Omental fat pad (tissue), 4 donors: ENCODE data around the gene HPSE. TPM values are rescaled to one million over a fixed set of nuclear protein-coding genes. Genes with fewer than 3 reads are reported as not detected.

Source experiments
- ATAC-seq: fragments of 150-250 bp; one replicate; pipeline ENCODE4 v1.9.1; 2016; ENCODE audit warnings: mild to moderate bottlenecking, moderate library complexity; ENCODE audit not compliant: low FRiP score
- DNase-seq: peaks from one replicate; pipeline ENCODE4 v3.0.0-alpha.2; 2019; ENCODE audit warnings: low spot score
- CTCF ChIP-seq, 3 donors: fragments of 450-650 bp; IDR thresholded peaks; one replicate each; pipeline ENCODE4 v1.5.1; 2016 to 2017; ENCODE audit warnings: antibody characterized with exemption in 3 of 3, mild to moderate bottlenecking in 3 of 3, moderate library complexity in 2 of 3
- small RNA-seq: library from RNA; depleted of rRNA; stranded (forward); fragments of <200 nt; gene quantifications from one replicate; pipeline ENCODE3, GENCODE V24; 2016
- total RNA-seq, 4 donors: library from RNA; depleted of rRNA; stranded (reverse); fragments of >200 nt; gene quantifications; one replicate each; pipeline ENCODE4 v1.1.0, GENCODE V29; 2016

HPSE gene
- total RNA-seq, 4 donors from 2014 or later: 3.2 to 21.7 (median 9.6) TPM

DNA sequence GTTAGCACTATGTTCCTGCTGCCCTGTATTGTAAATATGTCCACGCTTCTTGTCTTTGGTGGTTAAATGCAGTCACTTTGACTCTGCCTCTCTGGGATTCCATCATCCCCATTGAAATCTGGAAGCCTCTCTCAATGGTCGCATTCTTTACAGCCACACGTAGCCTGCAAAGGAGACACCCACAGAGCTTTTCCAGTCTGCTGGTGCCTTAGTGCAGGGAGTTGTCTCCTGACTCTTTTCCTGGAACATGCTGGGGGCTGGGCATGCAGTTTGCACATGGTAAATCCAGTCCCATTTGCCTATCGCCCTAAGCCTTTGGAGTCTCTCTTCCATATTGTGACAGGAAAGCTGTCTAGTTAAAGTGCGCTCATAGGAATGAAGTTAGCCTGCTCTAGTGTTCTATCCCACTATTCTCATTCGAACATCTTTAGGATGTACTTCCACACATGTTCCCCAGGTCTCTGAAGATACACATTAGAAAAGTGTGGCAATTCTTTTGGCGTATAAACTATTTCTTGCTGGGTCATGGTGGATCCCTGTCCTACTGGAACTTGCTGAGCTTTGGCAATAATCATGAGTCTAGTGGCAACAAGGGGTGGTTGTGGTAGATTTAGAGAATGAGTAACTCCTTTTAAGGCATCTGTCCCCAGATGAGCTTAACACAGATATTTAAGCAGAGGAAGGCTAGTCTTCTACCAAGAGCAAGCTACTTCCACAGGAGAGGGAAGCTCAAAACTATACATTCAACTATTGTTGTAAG lies 83.8 kb downstream of the HPSE start:
- TF ChIP-seq CTCF (IDR thresholded peaks at IDR 0.05): no peak
- ATAC-seq: no peak

DNA sequence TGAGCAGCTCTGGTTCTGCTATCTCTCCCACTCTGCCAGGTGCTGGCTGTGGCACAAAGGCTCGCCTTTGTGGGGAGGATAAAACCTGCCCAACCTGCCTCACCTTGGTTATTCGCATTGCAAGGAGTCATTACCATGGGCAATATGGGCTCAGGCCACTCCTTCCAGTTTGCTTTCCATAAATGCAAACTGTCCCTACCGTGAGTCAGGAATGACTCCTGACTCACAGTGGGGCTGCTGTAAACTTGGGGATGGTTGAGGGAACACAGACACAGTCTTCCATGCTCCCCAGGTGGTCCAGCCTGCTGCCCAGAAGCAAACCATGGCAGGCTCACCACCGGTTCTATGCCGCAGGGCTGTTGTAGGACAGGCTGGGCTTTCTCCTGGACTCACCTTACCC lies 86.2 kb downstream of the HPSE start:
- no peak for TF ChIP-seq CTCF (IDR thresholded peaks at IDR 0.05)
- DNase-seq (no peak), ATAC-seq (no peak)

More for the DNA sequence above, 83.8 kb downstream of the HPSE start:
- DNase-seq: no peak

GRCh38 chr4:83247415-83248357 lies 87.0 kb downstream of the HPSE start:
- TF ChIP-seq CTCF (IDR thresholded peaks at IDR 0.05): no peak
- no peak for ATAC-seq

More at GRCh38 chr4:83247415-83248357, 87.0 kb downstream of the HPSE start:
- no peak for DNase-seq

Small RNAs within 50 kb of the gene (small RNA-seq; reads per million reads assigned to genes)
- gene AC114781.5: not detected

Other genes with a start within 250 kb of the HPSE start
- gene PLAC8, start 220.1 kb downstream of the HPSE start, total RNA-seq: 1 to 10 TPM; 2.6 to 7.6 (median 3.9) TPM
- gene COQ2, start 50.0 kb downstream of the HPSE start, total RNA-seq: 10 to 100 TPM in 2 of 4 donors, 1 to 10 TPM in 2; 9.0 to 10.4 (median 9.8) TPM
- 10 to 100 TPM; 13.5 to 20.0 (median 17.0) TPM for gene HELQ, start 121.0 kb upstream of the HPSE start, total RNA-seq
- gene MRPS18C, start 121.2 kb upstream of the HPSE start, total RNA-seq: 10 to 100 TPM; 12.3 to 29.6 (median 23.9) TPM
- gene ABRAXAS1, start 150.3 kb upstream of the HPSE start, total RNA-seq: 10 to 100 TPM in 3 of 4 donors, 1 to 10 TPM in 1; 7.8 to 19.9 (median 11.1) TPM
- gene GPAT3, start 201.3 kb upstream of the HPSE start, total RNA-seq: 10 to 100 TPM; 11.8 to 23.4 (median 21.0) TPM